Tibial nerve (tissue), 4 donors: ENCODE measurements around the gene FMN1. TPM values are rescaled to one million over a fixed set of nuclear protein-coding genes. Genes with fewer than 3 reads are reported as not detected.
A peak's percentile ranks its signal among the peaks of the same experiment; 100 is the strongest.

Experiments
- DNase-seq, 2 donors: peaks; one replicate each; pipeline ENCODE4 v3.0.0-alpha.2; 2019; ENCODE audit warnings: low spot score in 2 of 2
- H3K27ac ChIP-seq, 4 donors: fragments of 200-600 bp; sonication (generic) in 3 of 4; one replicate each; pipeline ENCODE4 v1.5.1; 2017 to 2019; ENCODE audit warnings: mild to moderate bottlenecking in 1 of 4
- H3K27me3 ChIP-seq, 2 donors: fragments of 200-600 bp; sonication (generic) in 1 of 2; one replicate each; pipeline versions ENCODE4 v1.5.1 to v1.6.0; 2017 to 2019
- H3K36me3 ChIP-seq, 3 donors: fragments of 200-600 bp; sonication (generic); one replicate each; pipeline ENCODE4 v1.5.1; 2018 to 2019
- H3K4me1 ChIP-seq, 4 donors: fragments of 200-600 bp; sonication (generic) in 3 of 4; one replicate each; pipeline ENCODE4 v1.5.1; 2017 to 2019
- H3K4me3 ChIP-seq, 4 donors: fragments of 200-600 bp; sonication (generic) in 3 of 4; one replicate each; pipeline ENCODE4 v1.5.1; 2017 to 2019; ENCODE audit warnings: mild to moderate bottlenecking in 1 of 4, moderate library complexity in 1 of 4
- H3K9me3 ChIP-seq, 4 donors: fragments of 200-600 bp; sonication (generic) in 3 of 4; one replicate each; pipeline ENCODE4 v1.5.1; 2017 to 2019
- EP300 ChIP-seq, 2 donors: sonication (generic); formaldehyde crosslinking; IDR thresholded peaks; one replicate each; pipeline ENCODE4 v1.6.1; 2017; ENCODE audit warnings: antibody characterized with exemption in 2 of 2, mild to moderate bottlenecking in 1 of 2
- POLR2A ChIP-seq, 2 donors: fragments of 450-650 bp; IDR thresholded peaks; one replicate each; pipeline ENCODE4 v1.6.1; 2017; ENCODE audit warnings: antibody characterized with exemption in 2 of 2, mild to moderate bottlenecking in 2 of 2, moderate library complexity in 2 of 2
- WGBS, 2 donors: methylation state at CpG; one replicate each; pipeline ENCODE4 v1.1.5; 2018; 5-methylcytosine and 5-hydroxymethylcytosine counted together
- total RNA-seq, 4 donors: library from RNA; depleted of rRNA; stranded (reverse); fragments of >200 nt; gene quantifications; one replicate each; pipeline ENCODE4 v1.1.0, GENCODE V29; 2016
- TF ChIP-seq, protein P1 (sequence below), 5 experiments: fragments of 200-600 bp in 3 of 5; fragments of 450-650 bp in 2 of 5; sonication (generic) in 3 of 5; IDR thresholded peaks; one replicate each; pipeline ENCODE4 v1.5.1; 2016 to 2019; ENCODE audit warnings: antibody characterized with exemption in 5 of 5, mild to moderate bottlenecking in 3 of 5, moderate library complexity in 2 of 5

FMN1 gene
- total RNA-seq, 4 donors from 2014 or later: 15.1 to 62.1 (median 20.7) TPM

DNA sequence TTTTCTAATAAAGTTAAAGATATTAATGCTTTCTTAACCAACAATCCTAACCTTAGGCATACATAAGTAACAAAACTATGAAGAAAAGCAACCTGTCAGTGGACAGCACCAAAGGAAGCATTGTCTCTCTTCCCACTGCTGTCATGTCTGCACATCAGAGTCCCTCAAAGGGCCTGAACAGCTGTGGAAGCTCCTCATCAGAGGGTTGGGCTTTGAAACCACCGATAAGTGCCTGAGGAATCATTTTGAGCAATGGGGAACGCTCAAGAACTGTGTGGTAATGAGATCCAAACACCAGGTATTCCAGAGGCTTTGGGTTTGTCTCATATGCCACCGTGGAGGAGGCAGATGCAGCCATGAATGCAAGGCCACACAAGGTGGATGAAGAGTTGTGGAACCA lies 182.5 kb downstream of the FMN1 start:
- TF ChIP-seq EP300 (IDR thresholded peaks at IDR 0.05): no peak
- TF ChIP-seq POLR2A (IDR thresholded peaks at IDR 0.05): no peak
- TF ChIP-seq, protein P1, sequence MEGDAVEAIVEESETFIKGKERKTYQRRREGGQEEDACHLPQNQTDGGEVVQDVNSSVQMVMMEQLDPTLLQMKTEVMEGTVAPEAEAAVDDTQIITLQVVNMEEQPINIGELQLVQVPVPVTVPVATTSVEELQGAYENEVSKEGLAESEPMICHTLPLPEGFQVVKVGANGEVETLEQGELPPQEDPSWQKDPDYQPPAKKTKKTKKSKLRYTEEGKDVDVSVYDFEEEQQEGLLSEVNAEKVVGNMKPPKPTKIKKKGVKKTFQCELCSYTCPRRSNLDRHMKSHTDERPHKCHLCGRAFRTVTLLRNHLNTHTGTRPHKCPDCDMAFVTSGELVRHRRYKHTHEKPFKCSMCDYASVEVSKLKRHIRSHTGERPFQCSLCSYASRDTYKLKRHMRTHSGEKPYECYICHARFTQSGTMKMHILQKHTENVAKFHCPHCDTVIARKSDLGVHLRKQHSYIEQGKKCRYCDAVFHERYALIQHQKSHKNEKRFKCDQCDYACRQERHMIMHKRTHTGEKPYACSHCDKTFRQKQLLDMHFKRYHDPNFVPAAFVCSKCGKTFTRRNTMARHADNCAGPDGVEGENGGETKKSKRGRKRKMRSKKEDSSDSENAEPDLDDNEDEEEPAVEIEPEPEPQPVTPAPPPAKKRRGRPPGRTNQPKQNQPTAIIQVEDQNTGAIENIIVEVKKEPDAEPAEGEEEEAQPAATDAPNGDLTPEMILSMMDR (IDR thresholded peaks at IDR 0.05): no peak
- Histone ChIP-seq H3K4me1 (peaks cover 0 to 16% (median 6%) of the 10 kb centered on the region in 4 donors), H3K36me3 (no peaks in the 10 kb centered on the region), H3K27ac (no peak overlapping the region), H3K4me3 (no peak overlapping the region), H3K27me3 (no peaks in the 10 kb centered on the region), H3K9me3 (no peaks in the 10 kb centered on the region)
- DNase-seq: no peak
- 87 to 92% methylated on average over 3 of the region's 3 CpGs for WGBS, 2 donors

DNA sequence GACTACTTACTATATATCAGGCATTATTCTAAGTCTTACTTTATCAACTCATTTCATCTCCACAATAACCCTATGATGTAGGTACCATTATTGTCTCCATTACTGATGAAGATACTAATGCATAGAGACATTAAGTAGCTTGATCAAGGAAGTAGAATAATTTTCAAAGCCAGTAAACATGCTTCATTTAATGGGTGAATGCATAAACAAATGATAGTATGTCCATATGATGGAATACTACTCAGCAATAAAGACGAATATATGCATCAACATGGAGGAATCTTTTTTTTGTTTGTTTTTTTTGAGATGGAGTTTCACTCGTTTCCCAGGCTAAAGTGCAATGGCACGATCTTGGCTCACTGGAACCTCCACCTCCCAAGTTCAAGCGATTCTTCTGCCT lies 184.9 kb downstream of the FMN1 start:
- Histone ChIP-seq H3K4me1 (peaks cover 0 to 16% (median 6%) of the 10 kb centered on the region in 4 donors), H3K27ac (no peak overlapping the region), H3K4me3 (no peak overlapping the region), H3K27me3 (no peaks in the 10 kb centered on the region), H3K36me3 (no peaks in the 10 kb centered on the region), H3K9me3 (no peaks in the 10 kb centered on the region)
- 94% methylated on average over 4 of the region's 4 CpGs for WGBS, 2 donors
- DNase-seq: no peak
- TF ChIP-seq EP300 (IDR thresholded peaks at IDR 0.05) (no peak), POLR2A (IDR thresholded peaks at IDR 0.05) (no peak)
- TF ChIP-seq, protein P1 (IDR thresholded peaks at IDR 0.05): no peak

DNA sequence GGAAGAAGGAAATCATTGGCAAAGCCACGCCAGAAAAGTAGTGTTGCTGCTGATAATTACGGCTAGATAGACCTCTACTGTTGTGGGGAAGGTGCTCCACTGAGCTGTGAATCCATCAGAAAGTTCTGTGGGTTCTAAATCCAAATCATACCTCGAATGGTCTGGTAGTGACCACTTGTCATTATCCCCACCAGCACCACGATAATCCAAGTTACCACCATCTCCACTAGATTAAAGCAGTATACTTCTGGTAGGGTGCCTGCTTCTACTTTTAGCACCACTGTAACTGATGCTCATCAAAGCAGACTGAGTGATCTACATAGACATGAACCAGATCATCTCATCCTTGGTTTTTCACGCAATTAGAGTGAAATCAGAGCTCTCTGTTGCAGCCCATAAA lies 185.5 kb downstream of the FMN1 start:
- no peak for DNase-seq
- Histone ChIP-seq H3K27ac (no peak overlapping the region), H3K4me3 (no peak overlapping the region), H3K9me3 (no peaks in the 10 kb centered on the region), H3K4me1 (peaks cover 0 to 16% (median 6%) of the 10 kb centered on the region in 4 donors), H3K36me3 (no peaks in the 10 kb centered on the region), H3K27me3 (no peaks in the 10 kb centered on the region)
- TF ChIP-seq, protein P1 (IDR thresholded peaks at IDR 0.05): no peak
- TF ChIP-seq POLR2A (IDR thresholded peaks at IDR 0.05) (no peak), EP300 (IDR thresholded peaks at IDR 0.05) (no peak)
- WGBS, 2 donors: 75 to 81% methylated on average over 5 of the region's 5 CpGs

DNA sequence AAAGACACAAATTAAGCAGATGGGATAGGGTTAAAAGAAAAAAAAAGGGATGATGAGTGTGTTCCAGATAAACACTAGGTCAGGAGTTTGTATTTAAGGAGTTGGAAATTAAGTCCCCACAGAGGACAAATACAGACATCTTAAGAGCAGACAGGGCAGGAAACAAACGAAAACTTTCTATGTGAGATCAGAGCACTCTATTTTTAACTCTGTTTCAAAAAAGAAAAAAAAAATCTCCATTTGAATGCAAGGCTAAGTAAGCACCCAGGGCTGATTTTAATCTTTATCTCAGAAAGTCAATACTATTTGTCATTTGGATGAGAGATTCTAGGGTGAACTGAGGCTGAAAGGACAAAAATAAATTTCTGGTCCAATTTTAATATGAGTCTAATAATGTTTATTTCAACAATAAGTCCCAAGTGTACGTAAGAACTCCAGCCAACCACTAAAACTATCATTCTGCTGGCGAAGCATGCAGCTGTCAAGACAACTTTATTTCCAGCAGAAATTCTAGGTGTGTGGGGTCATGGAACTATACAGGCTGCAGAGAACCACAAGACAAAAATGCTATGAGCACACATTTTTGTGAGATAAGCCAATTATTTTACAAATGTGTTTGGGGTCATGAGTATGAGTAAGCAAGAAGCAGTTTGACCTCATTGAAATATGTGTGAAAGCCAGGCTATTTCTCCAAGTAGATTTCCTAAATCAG lies 186.1 kb downstream of the FMN1 start:
- H3K4me3 ChIP-seq: no peak overlapping the region
- no peaks in the 10 kb centered on the region for H3K36me3 ChIP-seq
- H3K4me1 ChIP-seq: peaks cover 0 to 16% (median 6%) of the 10 kb centered on the region in 4 donors
- no peak overlapping the region for H3K27ac ChIP-seq
- no peaks in the 10 kb centered on the region for H3K9me3 ChIP-seq
- no peak for DNase-seq
- no peaks in the 10 kb centered on the region for H3K27me3 ChIP-seq
- TF ChIP-seq EP300 (IDR thresholded peaks at IDR 0.05) (peak in 1 of 2 donors; percentile 52), POLR2A (IDR thresholded peaks at IDR 0.05) (no peak)
- TF ChIP-seq, protein P1 (IDR thresholded peaks at IDR 0.05): no peak
- WGBS, 2 donors: 27 to 38% methylated on average over 3 of the region's 3 CpGs

DNA sequence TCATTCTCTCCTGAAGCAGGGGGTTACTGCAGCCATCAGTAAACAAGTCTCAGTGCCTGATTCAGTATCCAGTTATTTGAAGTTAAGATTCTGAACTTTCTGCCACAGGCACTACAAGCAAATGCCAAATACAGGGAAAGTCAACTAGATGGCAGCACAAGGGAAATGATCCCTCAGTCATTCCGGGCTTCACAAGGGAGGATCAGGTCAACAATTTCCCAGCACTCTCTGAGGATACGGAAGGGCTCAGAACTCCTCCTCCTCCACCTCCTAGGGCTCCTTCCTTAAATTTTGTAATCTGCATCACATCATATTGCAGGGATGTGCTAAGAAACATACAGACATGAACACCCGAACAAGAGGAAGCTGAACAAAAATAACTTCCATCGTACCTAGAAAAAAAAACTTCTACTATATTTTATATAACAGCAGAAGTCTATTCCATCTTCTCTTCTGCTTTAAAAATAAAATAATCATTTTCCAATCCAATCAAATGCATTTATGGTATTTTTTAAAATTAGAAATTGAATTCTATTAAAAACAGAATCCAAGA lies 187.1 kb downstream of the FMN1 start:
- no peaks in the 10 kb centered on the region for H3K36me3 ChIP-seq
- no peak overlapping the region for H3K27ac ChIP-seq
- WGBS, 2 donors: 38 to 39% methylated on average over 4 of the region's 4 CpGs
- no peak for DNase-seq
- TF ChIP-seq EP300 (IDR thresholded peaks at IDR 0.05): no peak
- no peak for TF ChIP-seq POLR2A (IDR thresholded peaks at IDR 0.05)
- TF ChIP-seq, protein P1 (IDR thresholded peaks at IDR 0.05): peak in 1 of 5 experiments; percentile 10
- no peaks in the 10 kb centered on the region for H3K27me3 ChIP-seq
- H3K4me1 ChIP-seq: peaks cover 0 to 16% (median 6%) of the 10 kb centered on the region in 4 donors
- H3K4me3 ChIP-seq: no peak overlapping the region
- no peaks in the 10 kb centered on the region for H3K9me3 ChIP-seq
